Measurements from ENCODE around the gene TASL.

GRCh38 chrX:30615229-30615628, 37.7 kb upstream of the TASL start:
- TF ChIP-seq YY1 (IDR thresholded peaks at IDR 0.05; ENCODE audit: low read depth), result no peak
- no peak for TF ChIP-seq REST (IDR thresholded peaks at IDR 0.05; ENCODE audit: low read depth)
- no peak for TF ChIP-seq RAD21 (IDR thresholded peaks at IDR 0.05; ENCODE audit: low read depth)
- TF ChIP-seq EP300 (IDR thresholded peaks at IDR 0.05; ENCODE audit: borderline replicate concordance), result no peak
- no peak for TF ChIP-seq EGR1 (IDR thresholded peaks at IDR 0.05)
- no peak for TF ChIP-seq USF1 (IDR thresholded peaks at IDR 0.05)
- no peak for TF ChIP-seq MAX (IDR thresholded peaks at IDR 0.05)
- TF ChIP-seq NFIC (IDR thresholded peaks at IDR 0.05), result no peak
